Fibroblast of lung (primary cell): Measurements from ENCODE around the gene TIMM13.

ENCODE experiments used
- CTCF ChIP-seq, 2 donors: IDR thresholded peaks in 1 of 2; conservative IDR thresholded peaks in 1 of 2; 1 replicate in 1 of 2; 2 replicates in 1 of 2; pipeline ENCODE4 v1.5.1; 2011 to 2012; ENCODE audit warnings: low read length in 2 of 2, control low read depth in 1 of 2, inconsistent platforms in 1 of 2, low read depth in 1 of 2, mild to moderate bottlenecking in 1 of 2
- EZH2 ChIP-seq: IDR thresholded peaks from 2 replicates; pipeline ENCODE4 v1.5.1; 2012; ENCODE audit warnings: low read length, control low read depth, mild to moderate bottlenecking; ENCODE audit errors: missing control alignments

DNA sequence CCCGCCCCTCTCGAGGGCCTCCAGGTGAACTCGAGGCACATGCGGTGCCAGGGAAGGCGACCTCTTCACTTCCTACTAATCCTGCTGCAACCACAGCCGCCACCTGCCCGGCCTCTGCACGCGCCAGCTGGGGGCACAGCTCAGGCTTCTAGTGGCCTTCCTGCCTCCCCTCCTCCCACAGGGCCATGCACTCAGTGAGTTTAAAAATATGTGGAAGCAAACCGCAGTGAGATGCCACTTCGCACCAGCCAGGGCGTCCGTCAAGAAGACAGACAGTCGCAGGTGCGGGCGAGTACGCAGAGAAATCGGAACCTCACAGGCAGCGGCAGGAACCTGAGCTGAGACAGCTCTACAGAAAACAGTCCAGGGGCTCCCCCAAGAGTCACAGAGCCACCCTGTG, 19.0 kb upstream of the TIMM13 start:
- TF ChIP-seq CTCF (conservative IDR thresholded peaks at IDR 0.05 in 1 of 2, IDR thresholded peaks at IDR 0.05 in 1 of 2; ENCODE audit: low read depth in 1 of 2, low read length in 2 of 2) (no peak), EZH2 (no peak)
